ENCODE measurements around the gene ELK3.

Gene ELK3

GRCh38 chr12:96211988-96212387 is 17.8 kb downstream of the ELK3 start:
- no peak for TF ChIP-seq POLR2A (IDR thresholded peaks at IDR 0.05; ENCODE audit: low read depth, low read length)
- DNase-seq (ENCODE audit: insufficient read length, low spot score) (no peak), FAIRE-seq (no peak)

- TF ChIP-seq POLR2A (IDR thresholded peaks at IDR 0.05; ENCODE audit: low read depth, low read length): no peak
- DNase-seq (ENCODE audit: insufficient read length, low spot score): no peak
- no peak for FAIRE-seq
These were observed 18.5 kb downstream of the ELK3 start for GRCh38 chr12:96212456-96213375.

GRCh38 chr12:96213869-96214268 is 19.7 kb downstream of the ELK3 start:
- FAIRE-seq: no peak
- no peak for TF ChIP-seq POLR2A (IDR thresholded peaks at IDR 0.05; ENCODE audit: low read depth, low read length)

GRCh38 chr12:96215919-96216273 is 21.7 kb downstream of the ELK3 start:
- DNase-seq (ENCODE audit: insufficient read length, low spot score): no peak
- FAIRE-seq: no peak
- no peak for TF ChIP-seq POLR2A (IDR thresholded peaks at IDR 0.05; ENCODE audit: low read depth, low read length)

More at GRCh38 chr12:96213869-96214268, 19.7 kb downstream of the ELK3 start:
- no peak for DNase-seq (ENCODE audit: insufficient read length, low spot score)

GRCh38 chr12:96218989-96219678 is 25.0 kb downstream of the ELK3 start:
- no peak for DNase-seq (ENCODE audit: insufficient read length, low spot score)
- no peak for FAIRE-seq
- no peak for TF ChIP-seq POLR2A (IDR thresholded peaks at IDR 0.05; ENCODE audit: low read depth, low read length)

GRCh38 chr12:96219700-96220206 is 25.6 kb downstream of the ELK3 start:
- FAIRE-seq: peak; percentile 78
- no peak for TF ChIP-seq POLR2A (IDR thresholded peaks at IDR 0.05; ENCODE audit: low read depth, low read length)
- DNase-seq (ENCODE audit: insufficient read length, low spot score): peak; percentile 85

GRCh38 chr12:96220902-96221301 is 26.7 kb downstream of the ELK3 start:
- no peak for TF ChIP-seq POLR2A (IDR thresholded peaks at IDR 0.05; ENCODE audit: low read depth, low read length)
- no peak for FAIRE-seq
- no peak for DNase-seq (ENCODE audit: insufficient read length, low spot score)

GRCh38 chr12:96221391-96221790 is 27.2 kb downstream of the ELK3 start:
- no peak for FAIRE-seq
- no peak for DNase-seq (ENCODE audit: insufficient read length, low spot score)
- no peak for TF ChIP-seq POLR2A (IDR thresholded peaks at IDR 0.05; ENCODE audit: low read depth, low read length)

GRCh38 chr12:96223411-96224218 is 29.4 kb downstream of the ELK3 start:
- TF ChIP-seq POLR2A (IDR thresholded peaks at IDR 0.05; ENCODE audit: low read depth, low read length): no peak
- FAIRE-seq: no peak
- DNase-seq (ENCODE audit: insufficient read length, low spot score): no peak

GRCh38 chr12:96224219-96224615 is 30.0 kb downstream of the ELK3 start:
- TF ChIP-seq POLR2A (IDR thresholded peaks at IDR 0.05; ENCODE audit: low read depth, low read length): no peak
- FAIRE-seq: no peak
- no peak for DNase-seq (ENCODE audit: insufficient read length, low spot score)

- TF ChIP-seq POLR2A (IDR thresholded peaks at IDR 0.05; ENCODE audit: low read depth, low read length): no peak
- no peak for DNase-seq (ENCODE audit: insufficient read length, low spot score)
- no peak for FAIRE-seq
These were observed 31.1 kb downstream of the ELK3 start for GRCh38 chr12:96225044-96225855.

- TF ChIP-seq POLR2A (IDR thresholded peaks at IDR 0.05; ENCODE audit: low read depth, low read length): no peak
- DNase-seq (ENCODE audit: insufficient read length, low spot score): no peak
- no peak for FAIRE-seq
These were observed 31.8 kb downstream of the ELK3 start for GRCh38 chr12:96225994-96226399.

- DNase-seq (ENCODE audit: insufficient read length, low spot score): no peak
- FAIRE-seq: no peak
- no peak for TF ChIP-seq POLR2A (IDR thresholded peaks at IDR 0.05; ENCODE audit: low read depth, low read length)
These were observed 32.2 kb downstream of the ELK3 start for GRCh38 chr12:96226401-96226800.
